Fibroblast of skin of right quadriceps (primary cell): ENCODE measurements around the gene BANF2.
"Not testable (repeated sequence)": the region's sequence is repeated elsewhere in the genome, so short reads cannot be mapped to it uniquely, and the experiment has no call there.

Experiments
- DNase-seq: peaks from one replicate; pipeline ENCODE4 v3.0.0-alpha.2; 2013

The BANF2 gene

DNA sequence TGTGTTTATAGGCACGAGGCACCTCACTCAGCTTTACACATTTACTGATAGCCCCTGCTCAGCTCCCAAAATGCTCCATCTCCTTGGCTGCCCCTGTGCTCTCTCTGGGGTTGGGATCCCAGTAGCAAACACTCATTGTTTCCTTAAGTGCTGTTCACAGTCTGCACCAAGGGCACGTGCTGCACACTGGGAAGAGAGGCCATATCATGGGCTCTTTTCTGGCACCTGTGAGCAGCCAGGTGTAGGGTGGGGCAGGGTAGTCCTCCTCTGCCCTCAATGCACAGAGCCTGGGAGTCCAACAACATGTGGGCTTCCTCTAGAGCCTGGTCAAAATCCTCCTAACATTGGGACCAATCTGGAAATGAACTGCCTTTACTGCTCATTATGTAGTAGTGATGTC, 67.9 kb downstream of the BANF2 start:
- no peak for DNase-seq

DNA sequence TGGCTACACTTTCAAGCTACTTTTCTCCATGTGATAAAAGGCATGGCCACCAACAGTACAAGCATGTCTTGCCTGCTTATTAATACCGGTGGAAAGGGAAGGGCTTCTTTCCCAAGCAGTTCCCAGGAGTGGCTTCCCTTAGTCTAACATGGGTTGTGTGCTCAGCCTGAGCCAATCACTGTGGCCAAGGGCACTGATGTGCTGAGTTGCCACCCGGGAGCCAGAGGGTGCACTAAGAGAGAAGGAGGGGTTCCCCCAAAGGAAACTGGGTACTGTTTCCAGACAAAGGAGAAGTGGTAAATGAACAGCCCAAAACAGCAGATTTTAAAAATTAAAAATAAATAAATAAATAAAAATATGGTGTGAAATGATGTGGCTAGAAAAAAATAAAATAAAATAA, 68.5 kb downstream of the BANF2 start:
- no peak for DNase-seq

DNA sequence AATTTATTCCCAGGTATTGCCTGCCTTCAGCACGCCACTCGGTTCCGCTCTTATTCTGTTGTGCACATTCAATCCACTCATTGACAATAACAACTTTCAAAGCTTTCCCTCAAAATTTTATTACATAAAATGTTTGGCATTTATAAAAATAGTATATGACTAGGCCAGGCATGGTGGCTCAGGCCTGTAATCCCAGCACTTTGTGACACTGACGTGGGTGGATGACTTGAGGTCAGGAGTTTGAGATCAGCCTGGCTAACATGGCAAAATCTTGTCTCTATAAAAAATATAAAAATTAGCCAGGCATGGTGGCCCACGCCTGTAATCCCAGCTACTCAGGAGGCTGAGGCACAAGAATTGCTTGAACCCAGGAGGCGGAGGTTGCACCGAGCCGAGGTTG, 70.0 kb downstream of the BANF2 start:
- DNase-seq, result not testable (repeated sequence)

DNA sequence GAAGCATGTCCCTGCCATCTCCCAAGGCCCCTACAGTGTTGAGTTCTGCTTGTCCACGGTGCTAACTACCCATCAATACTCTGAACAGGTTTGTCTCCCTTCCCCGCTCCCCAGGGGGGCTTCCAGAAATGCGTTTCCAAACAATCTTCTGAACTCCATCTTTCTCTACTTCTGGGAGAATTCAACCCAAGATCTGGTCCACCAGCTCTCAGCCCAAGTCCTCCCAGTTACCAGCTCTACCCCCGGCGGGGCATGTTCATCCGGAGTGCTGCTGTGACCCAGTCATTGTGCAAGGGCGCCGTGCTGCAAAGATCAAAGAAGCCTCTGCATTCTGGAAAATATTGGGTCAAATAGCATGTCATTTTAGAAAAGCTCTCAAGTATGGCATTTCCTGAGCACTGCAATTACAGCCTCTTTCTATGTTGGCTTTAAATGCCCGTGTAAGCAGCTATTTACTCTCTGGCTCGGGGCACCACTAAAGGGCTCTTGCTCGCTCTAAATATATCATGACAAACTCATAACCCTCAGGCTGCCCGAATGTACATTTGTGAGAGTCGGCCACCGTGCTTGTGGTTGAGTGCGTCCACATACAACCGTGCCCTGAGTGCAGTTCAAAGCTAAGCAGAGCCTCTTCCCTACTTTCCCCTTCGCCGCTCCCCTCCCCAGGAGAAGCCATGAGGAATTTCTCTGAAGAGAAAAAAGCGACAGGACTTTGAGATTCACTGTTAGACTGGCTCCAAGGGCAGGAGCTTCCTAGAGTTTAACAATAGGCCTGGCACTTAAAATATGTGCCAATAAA, 71.6 kb downstream of the BANF2 start:
- no peak for DNase-seq

DNA sequence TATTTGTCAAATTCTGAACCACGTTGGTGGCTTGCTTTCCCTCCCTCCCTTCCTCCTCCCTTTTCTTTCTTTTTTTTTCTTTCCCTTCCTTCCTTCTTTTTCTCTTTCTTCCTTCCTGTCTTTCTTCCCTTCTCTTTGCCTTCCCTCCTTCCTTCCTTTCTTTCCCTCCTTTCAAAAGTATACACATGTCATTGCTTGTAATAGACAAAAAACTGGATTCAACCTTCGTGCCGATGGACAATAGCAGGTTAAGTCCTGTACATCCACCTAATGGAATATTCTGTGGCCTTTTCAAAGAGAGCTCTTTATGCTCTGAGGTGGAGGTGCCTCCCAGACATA, 72.2 kb downstream of the BANF2 start:
- no peak for DNase-seq

DNA sequence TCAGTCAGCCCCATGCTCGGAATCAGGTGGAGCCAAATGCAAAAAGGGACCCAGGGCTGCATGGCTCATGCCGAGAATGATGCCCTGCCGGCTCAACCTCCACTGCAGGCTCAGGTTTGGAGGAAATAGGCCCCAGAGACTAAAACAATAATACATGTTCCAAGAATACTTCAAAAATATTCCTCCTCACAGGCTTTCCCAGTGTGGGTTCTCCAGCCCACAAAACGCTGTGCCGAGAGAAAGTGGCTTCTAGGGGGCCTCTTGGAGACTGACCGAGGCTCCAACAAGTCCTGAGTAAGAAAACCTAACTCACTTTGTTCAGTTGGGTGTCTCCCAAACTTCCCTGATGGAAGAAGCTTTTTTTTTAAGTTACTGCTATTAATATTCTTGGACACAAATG, 73.9 kb downstream of the BANF2 start:
- DNase-seq, result no peak

DNA sequence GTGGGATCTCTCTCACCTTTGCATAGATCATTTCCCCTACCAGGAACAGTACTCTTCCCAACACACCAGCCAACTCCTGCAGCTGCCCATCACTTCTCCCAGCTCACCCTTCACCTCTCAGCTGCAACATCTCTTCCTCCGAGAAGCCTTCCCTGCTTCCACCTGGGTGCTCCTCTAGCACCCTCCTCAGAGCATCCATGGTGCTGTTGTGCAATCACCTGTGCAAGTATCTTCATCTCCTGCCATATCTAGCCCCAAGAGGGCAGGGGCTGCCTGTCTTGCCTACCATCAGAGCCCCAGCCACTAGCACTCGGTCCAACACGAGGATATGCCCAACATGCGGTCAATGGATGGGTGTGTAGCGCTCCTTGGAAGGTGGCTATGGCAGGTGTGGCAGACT, 75.8 kb downstream of the BANF2 start:
- DNase-seq, result no peak

DNA sequence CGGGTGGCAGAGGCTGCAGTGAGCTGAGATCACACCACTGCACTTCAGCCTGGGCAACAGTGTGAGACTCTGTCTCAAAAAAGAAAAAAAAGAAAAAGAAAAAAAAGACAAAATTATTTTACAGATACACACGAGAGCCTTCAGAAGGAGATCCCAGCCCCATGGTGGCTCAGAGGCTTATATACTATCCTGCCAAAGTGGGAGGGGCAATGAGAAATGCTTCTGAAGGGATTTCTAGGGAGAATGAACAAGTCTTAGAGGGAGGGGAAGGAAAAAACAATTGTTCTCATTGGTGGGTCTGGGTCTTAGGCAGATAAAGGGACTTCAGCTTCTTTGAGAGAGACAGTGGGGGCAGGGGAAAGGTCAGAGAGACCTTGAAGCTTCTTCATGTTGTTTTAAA, 76.8 kb downstream of the BANF2 start:
- no peak for DNase-seq

DNA sequence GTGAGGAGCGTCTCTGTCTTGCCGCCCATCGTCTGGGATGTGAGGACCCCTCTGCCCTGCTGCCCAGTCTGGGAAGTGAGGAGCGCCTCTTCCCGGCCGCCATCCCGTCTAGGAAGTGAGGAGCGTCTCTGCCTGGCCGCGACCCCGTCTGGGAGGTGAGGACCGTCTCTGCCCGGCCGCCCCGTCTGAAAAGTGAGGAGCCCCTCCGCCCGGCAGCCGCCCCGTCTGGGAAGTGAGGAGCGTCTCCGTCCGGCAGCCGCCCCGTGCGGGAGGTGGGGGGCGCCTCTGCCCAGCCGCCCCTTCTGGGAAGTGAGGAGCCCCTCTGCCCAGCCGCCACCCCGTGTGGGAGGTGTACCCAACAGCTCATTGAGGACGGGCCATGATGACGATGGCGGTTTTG, 79.2 kb downstream of the BANF2 start:
- DNase-seq, result not testable (repeated sequence)

DNA sequence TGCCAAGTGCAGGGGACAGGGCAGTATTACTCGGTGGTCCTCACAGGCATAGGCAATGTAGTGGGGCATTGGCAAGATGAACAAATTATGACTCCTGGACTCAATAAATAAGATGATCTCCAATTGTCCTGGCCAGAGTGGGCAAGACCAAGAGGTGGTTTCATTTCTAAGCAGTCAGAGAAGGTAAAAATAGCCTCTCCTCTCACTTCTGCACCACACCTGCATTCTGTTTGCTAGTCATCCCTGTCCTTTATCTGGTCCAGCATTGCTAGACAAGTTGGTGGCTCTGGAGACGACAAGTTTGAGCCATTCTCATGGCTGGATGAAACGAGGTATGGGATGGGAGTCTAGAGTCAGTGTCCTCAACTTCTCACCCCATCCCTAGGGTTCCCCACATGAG, 83.0 kb downstream of the BANF2 start:
- DNase-seq, result no peak

DNA sequence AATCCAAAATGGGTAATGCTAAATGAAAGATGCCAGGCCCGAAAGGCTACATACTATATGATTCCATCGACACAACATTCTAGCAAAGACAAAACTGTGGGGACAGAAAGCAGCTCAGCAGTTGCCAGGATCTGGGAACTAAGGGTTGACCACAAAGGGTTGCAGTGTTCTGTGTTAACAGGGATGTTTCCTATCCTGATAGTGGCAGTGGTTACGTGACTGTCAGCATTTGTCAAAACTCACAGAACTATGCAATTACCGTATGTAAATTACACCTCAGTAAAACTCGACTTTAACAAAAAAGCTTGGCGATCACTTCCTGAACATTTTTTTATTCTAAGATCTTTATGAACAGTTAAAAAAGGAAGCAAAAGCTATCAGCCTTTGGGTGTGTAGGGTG, 83.9 kb downstream of the BANF2 start:
- DNase-seq, result no peak

DNA sequence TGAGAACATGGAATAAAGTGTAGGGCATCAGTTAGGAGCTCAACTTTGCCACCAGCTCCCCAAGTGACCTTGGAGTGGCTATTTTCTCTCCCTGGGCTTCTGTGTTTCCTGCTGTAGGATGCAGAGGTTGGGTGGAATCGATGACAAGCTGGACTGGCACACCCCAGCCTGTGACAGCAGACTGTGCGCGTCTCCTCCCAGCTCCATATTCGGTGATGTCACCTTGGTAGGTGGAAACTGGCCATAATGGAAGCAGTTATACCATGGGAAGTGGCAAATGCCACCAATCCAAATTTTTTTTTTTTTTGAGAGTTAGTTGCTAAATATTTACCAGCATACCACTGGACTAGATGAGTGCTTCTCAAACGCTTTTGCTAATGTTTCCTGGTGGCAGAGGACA, 85.2 kb downstream of the BANF2 start:
- no peak for DNase-seq
